SU-DHL-6 (cell line): ENCODE data around the gene RPL28.

Experiments used
- H2AFZ ChIP-seq: fragments of 200-600 bp; sonication (generic); 2 replicates; pipeline ENCODE4 v1.6.1; 2014; ENCODE audit warnings: low read depth, mild to moderate bottlenecking, moderate library complexity, mixed read lengths, antibody characterized with exemption, low read length; ENCODE audit not compliant: severe bottlenecking
- H3F3A ChIP-seq: fragments of 200-600 bp; shearing (Covaris generic); 2 replicates; pipeline ENCODE4 v1.6.0; 2016; ENCODE audit warnings: antibody characterized with exemption, mild to moderate bottlenecking; ENCODE audit not compliant: insufficient read depth
- H3K27ac ChIP-seq: fragments of 200-600 bp; sonication (generic); 2 replicates; pipeline ENCODE4 v1.5.1; 2016; ENCODE audit warnings: low read depth, mild to moderate bottlenecking, low read length, moderate library complexity, mixed read lengths
- H3K27me3 ChIP-seq: fragments of 200-600 bp; sonication (generic), shearing (Covaris generic); 2 replicates; pipeline ENCODE4 v1.6.0; 2014; ENCODE audit warnings: mild to moderate bottlenecking, low read length
- H3K36me3 ChIP-seq: fragments of 200-600 bp; sonication (generic); 2 replicates; pipeline ENCODE4 v1.6.1; 2014; ENCODE audit warnings: mild to moderate bottlenecking, low read length, mixed read lengths
- H3K4me2 ChIP-seq: fragments of 300-600, 200-600 bp; shearing (Covaris generic), sonication (generic); 2 replicates; pipeline ENCODE4 v1.6.0; 2014; ENCODE audit warnings: low read length, low read depth, mild to moderate bottlenecking; ENCODE audit not compliant: poor library complexity, severe bottlenecking
- H3K4me3 ChIP-seq: fragments of 200-600 bp; sonication (generic); 2 replicates; pipeline ENCODE4 v1.5.1; 2014; ENCODE audit warnings: antibody characterized with exemption, low read length, mild to moderate bottlenecking, mixed read lengths; ENCODE audit not compliant: insufficient read depth, poor library complexity, severe bottlenecking
- H3K79me2 ChIP-seq: fragments of 200-600 bp; sonication (generic); 2 replicates; pipeline ENCODE4 v1.6.1; 2014; ENCODE audit warnings: mild to moderate bottlenecking, low read length, moderate library complexity; ENCODE audit not compliant: insufficient read depth
- H3K9ac ChIP-seq: fragments of 200-600 bp; sonication (generic); 2 replicates; pipeline ENCODE4 v1.7.0; 2014; ENCODE audit warnings: mild to moderate bottlenecking, low read length
- H3K9me2 ChIP-seq: fragments of 200-600 bp; sonication (generic); replicated peaks from 2 replicates; pipeline ENCODE4 v1.6.1; 2014; ENCODE audit warnings: low read length; ENCODE audit not compliant: insufficient read depth
- H3K9me3 ChIP-seq: fragments of 200-600 bp; sonication (generic); 2 replicates; pipeline ENCODE4 v1.6.1; 2014; ENCODE audit warnings: low read length, mixed read lengths; ENCODE audit not compliant: insufficient read depth
- H4K20me1 ChIP-seq: fragments of 200-600 bp; sonication (generic); 2 replicates; pipeline ENCODE4 v1.6.1; 2014; ENCODE audit warnings: low read depth, mild to moderate bottlenecking, antibody characterized with exemption, low read length, moderate library complexity, mixed read lengths
- EZH2phosphoT487 ChIP-seq: fragments of 200-600 bp; sonication (generic), shearing (Covaris generic); conservative IDR thresholded peaks from 2 replicates; pipeline ENCODE4 v1.6.1; 2018; ENCODE audit warnings: mild to moderate bottlenecking, antibody characterized with exemption, low read length, moderate library complexity, mixed read lengths
- TF ChIP-seq, protein P1 (sequence below): fragments of 200-600 bp; sonication (generic); IDR thresholded peaks from one replicate; pipeline ENCODE4 v1.5.1; 2017; ENCODE audit warnings: antibody characterized with exemption, mild to moderate bottlenecking, low read length, moderate library complexity; ENCODE audit not compliant: insufficient read depth, poor library complexity, severe bottlenecking

The RPL28 gene

GRCh38 chr19:55365245-55365644 lies 20.5 kb upstream of the RPL28 start:
- TF ChIP-seq, protein P1, sequence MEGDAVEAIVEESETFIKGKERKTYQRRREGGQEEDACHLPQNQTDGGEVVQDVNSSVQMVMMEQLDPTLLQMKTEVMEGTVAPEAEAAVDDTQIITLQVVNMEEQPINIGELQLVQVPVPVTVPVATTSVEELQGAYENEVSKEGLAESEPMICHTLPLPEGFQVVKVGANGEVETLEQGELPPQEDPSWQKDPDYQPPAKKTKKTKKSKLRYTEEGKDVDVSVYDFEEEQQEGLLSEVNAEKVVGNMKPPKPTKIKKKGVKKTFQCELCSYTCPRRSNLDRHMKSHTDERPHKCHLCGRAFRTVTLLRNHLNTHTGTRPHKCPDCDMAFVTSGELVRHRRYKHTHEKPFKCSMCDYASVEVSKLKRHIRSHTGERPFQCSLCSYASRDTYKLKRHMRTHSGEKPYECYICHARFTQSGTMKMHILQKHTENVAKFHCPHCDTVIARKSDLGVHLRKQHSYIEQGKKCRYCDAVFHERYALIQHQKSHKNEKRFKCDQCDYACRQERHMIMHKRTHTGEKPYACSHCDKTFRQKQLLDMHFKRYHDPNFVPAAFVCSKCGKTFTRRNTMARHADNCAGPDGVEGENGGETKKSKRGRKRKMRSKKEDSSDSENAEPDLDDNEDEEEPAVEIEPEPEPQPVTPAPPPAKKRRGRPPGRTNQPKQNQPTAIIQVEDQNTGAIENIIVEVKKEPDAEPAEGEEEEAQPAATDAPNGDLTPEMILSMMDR, result no peak
- no peak for TF ChIP-seq EZH2phosphoT487
- Histone ChIP-seq H3K9me3 (no peaks in the 10 kb centered on the region), H3K79me2 (no peaks in the 10 kb centered on the region), H3K36me3 (no peaks in the 10 kb centered on the region), H4K20me1 (no peaks in the 10 kb centered on the region), H3K4me3 (no peak overlapping the region), H2AFZ (no peak overlapping the region), H3F3A (no peaks in the 10 kb centered on the region), H3K9ac (no peak overlapping the region), H3K27me3 (no peaks in the 10 kb centered on the region), H3K4me2 (no peak overlapping the region), H3K27ac (no peak overlapping the region), H3K9me2 (no peaks in the 10 kb centered on the region)

DNA sequence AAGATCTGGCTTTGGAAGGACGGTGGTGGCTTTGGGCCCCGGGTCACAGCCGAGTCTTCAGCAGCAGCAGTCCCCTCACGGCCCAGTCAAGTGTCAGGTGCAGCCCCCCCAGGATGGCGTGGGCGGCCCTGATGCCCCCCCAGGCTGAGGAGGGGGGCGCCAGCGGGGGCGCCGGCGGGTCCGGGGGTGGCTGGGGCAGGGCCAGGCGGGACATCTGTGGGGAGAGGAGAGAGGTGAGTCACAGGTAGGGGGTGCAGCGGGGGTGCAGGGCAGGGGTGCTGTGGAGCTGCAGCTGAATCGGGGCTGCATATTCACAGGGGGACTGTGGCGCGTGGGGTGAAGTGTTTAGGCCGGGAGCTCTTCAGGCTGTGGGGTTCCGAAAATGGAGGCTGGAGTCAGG lies 19.8 kb upstream of the RPL28 start:
- TF ChIP-seq, protein P1, result no peak
- TF ChIP-seq EZH2phosphoT487, result no peak
- H2AFZ ChIP-seq, result no peak overlapping the region
- H3K36me3 ChIP-seq, result no peaks in the 10 kb centered on the region
- H4K20me1 ChIP-seq, result no peaks in the 10 kb centered on the region
- no peak overlapping the region for H3K9ac ChIP-seq
- H3K9me2 ChIP-seq, result no peaks in the 10 kb centered on the region
- no peaks in the 10 kb centered on the region for H3K79me2 ChIP-seq
- H3K9me3 ChIP-seq, result no peaks in the 10 kb centered on the region
- no peak overlapping the region for H3K27ac ChIP-seq
- no peak overlapping the region for H3K4me2 ChIP-seq
- H3F3A ChIP-seq, result no peaks in the 10 kb centered on the region
- no peaks in the 10 kb centered on the region for H3K27me3 ChIP-seq
- H3K4me3 ChIP-seq, result no peak overlapping the region

- H3K4me3 ChIP-seq, result no peak overlapping the region
- no peak overlapping the region for H2AFZ ChIP-seq
- no peaks in the 10 kb centered on the region for H3K36me3 ChIP-seq
- no peaks in the 10 kb centered on the region for H3K9me2 ChIP-seq
- H3K9ac ChIP-seq, result no peak overlapping the region
- no peak overlapping the region for H3K27ac ChIP-seq
- H3K79me2 ChIP-seq, result no peaks in the 10 kb centered on the region
- no peak for TF ChIP-seq EZH2phosphoT487
- TF ChIP-seq, protein P1, result no peak
- H3F3A ChIP-seq, result no peaks in the 10 kb centered on the region
- no peak overlapping the region for H3K4me2 ChIP-seq
- no peaks in the 10 kb centered on the region for H3K9me3 ChIP-seq
- no peaks in the 10 kb centered on the region for H3K27me3 ChIP-seq
- H4K20me1 ChIP-seq, result no peaks in the 10 kb centered on the region
Measured at GRCh38 chr19:55366790-55367189, 18.9 kb upstream of the RPL28 start.
